ENCODE data around the gene SLC35F4. TPM values are rescaled to one million over a fixed set of nuclear protein-coding genes. Genes with fewer than 3 reads are reported as not detected.

The SLC35F4 gene
- total RNA-seq, 1 donor from 2014 or later, result 0.37 TPM

- no peak for TF ChIP-seq CTCF (conservative IDR thresholded peaks at IDR 0.05)
- Mint-ChIP-seq H3K4me1 (no peaks in the 10 kb centered on the region), H3K9me3 (no peaks in the 10 kb centered on the region), H3K36me3 (ENCODE audit: low read depth) (no peaks in the 10 kb centered on the region), H3K4me3 (no peak overlapping the region), H3K27me3 (ENCODE audit: low read depth) (peaks cover 2% of the 10 kb centered on the region), H3K27ac (ENCODE audit: unreplicated experiment) (no peak overlapping the region)
- no peak for DNase-seq (ENCODE audit: low read depth, low spot score)
These were observed 165.9 kb downstream of the SLC35F4 start for GRCh38 chr14:57699947-57700346.

- Mint-ChIP-seq H3K27me3 (ENCODE audit: low read depth) (no peaks in the 10 kb centered on the region), H3K27ac (ENCODE audit: unreplicated experiment) (no peak overlapping the region), H3K4me1 (no peaks in the 10 kb centered on the region), H3K4me3 (no peak overlapping the region), H3K36me3 (ENCODE audit: low read depth) (no peaks in the 10 kb centered on the region), H3K9me3 (no peaks in the 10 kb centered on the region)
- peak; percentile 70 for TF ChIP-seq CTCF (conservative IDR thresholded peaks at IDR 0.05)
- no peak for DNase-seq (ENCODE audit: low read depth, low spot score)
These were observed 173.2 kb downstream of the SLC35F4 start for GRCh38 chr14:57692671-57693070.

GRCh38 chr14:57687416-57687815, 178.5 kb downstream of the SLC35F4 start:
- Mint-ChIP-seq H3K4me1 (no peaks in the 10 kb centered on the region), H3K27ac (ENCODE audit: unreplicated experiment) (no peak overlapping the region), H3K27me3 (ENCODE audit: low read depth) (peaks cover 3% of the 10 kb centered on the region), H3K9me3 (no peaks in the 10 kb centered on the region), H3K36me3 (ENCODE audit: low read depth) (no peaks in the 10 kb centered on the region), H3K4me3 (no peak overlapping the region)
- no peak for TF ChIP-seq CTCF (conservative IDR thresholded peaks at IDR 0.05)
- DNase-seq (ENCODE audit: low read depth, low spot score), result no peak

GRCh38 chr14:57686304-57686703, 179.6 kb downstream of the SLC35F4 start:
- Mint-ChIP-seq H3K4me1 (no peaks in the 10 kb centered on the region), H3K27ac (ENCODE audit: unreplicated experiment) (no peak overlapping the region), H3K27me3 (ENCODE audit: low read depth) (peaks cover 3% of the 10 kb centered on the region), H3K4me3 (no peak overlapping the region), H3K9me3 (no peaks in the 10 kb centered on the region), H3K36me3 (ENCODE audit: low read depth) (no peaks in the 10 kb centered on the region)
- no peak for TF ChIP-seq CTCF (conservative IDR thresholded peaks at IDR 0.05)
- no peak for DNase-seq (ENCODE audit: low read depth, low spot score)

- DNase-seq (ENCODE audit: low read depth, low spot score), result no peak
- Mint-ChIP-seq H3K4me3 (no peak overlapping the region), H3K27me3 (ENCODE audit: low read depth) (no peaks in the 10 kb centered on the region), H3K36me3 (ENCODE audit: low read depth) (no peaks in the 10 kb centered on the region), H3K9me3 (peaks cover 3% of the 10 kb centered on the region), H3K4me1 (peaks cover 7% of the 10 kb centered on the region), H3K27ac (ENCODE audit: unreplicated experiment) (no peak overlapping the region)
- TF ChIP-seq CTCF (conservative IDR thresholded peaks at IDR 0.05), result no peak
These were observed 194.9 kb downstream of the SLC35F4 start for GRCh38 chr14:57671021-57671420.

- no peak for DNase-seq (ENCODE audit: low read depth, low spot score)
- Mint-ChIP-seq H3K9me3 (no peaks in the 10 kb centered on the region), H3K36me3 (ENCODE audit: low read depth) (no peaks in the 10 kb centered on the region), H3K27me3 (ENCODE audit: low read depth) (no peaks in the 10 kb centered on the region), H3K27ac (ENCODE audit: unreplicated experiment) (no peak overlapping the region), H3K4me3 (no peak overlapping the region), H3K4me1 (peaks cover 10% of the 10 kb centered on the region)
- TF ChIP-seq CTCF (conservative IDR thresholded peaks at IDR 0.05), result no peak
These were observed 205.7 kb downstream of the SLC35F4 start for GRCh38 chr14:57660208-57660607.

Measured in neural crest cell (in vitro differentiated cells).